HG03520 (cell line): Measurements from ENCODE around the gene OR6S1.
"Not testable (repeated sequence)": the region's sequence is repeated elsewhere in the genome, so short reads cannot be mapped to it uniquely, and the experiment has no call there.

Experiments used
- ATAC-seq: cut with Tn5 transposase; IDR thresholded peaks from one replicate; pipeline ENCODE4 v1.9.1; 2021; ENCODE audit warnings: mild to moderate bottlenecking, moderate library complexity; ENCODE audit not compliant: unreplicated experiment

OR6S1 gene

DNA sequence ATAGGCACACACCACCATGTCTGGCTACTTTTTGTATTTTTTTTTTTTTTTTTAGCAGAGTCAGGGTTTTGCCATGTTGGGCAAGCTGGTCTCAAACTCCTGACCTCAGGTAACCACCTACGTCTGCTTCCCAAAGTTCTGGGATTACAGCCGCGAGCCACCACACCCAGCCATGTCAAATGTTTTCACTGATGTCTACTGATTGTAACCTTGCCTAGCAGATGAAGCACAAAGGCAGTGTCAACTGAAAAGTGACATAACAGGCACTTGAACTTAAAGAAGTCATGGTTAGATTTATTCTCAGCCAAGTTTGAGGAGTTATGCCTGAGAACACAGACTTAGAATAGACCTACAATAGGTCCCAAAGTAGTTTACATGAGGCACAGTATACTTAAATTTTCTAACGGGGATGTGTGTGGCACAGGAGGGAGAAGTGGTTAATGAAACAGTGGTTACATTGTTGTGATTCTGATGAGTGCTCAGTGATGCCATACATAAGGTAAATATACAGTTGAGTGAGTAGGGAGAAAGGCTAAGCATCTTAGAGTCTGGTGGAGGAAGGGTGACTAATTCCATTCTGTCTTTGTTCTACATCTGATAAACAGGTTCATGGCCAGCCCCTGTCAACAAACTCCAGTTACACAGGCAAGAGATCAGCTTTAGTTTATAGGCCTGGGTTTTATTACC lies 30.2 kb upstream of the OR6S1 start:
- ATAC-seq, result no peak

DNA sequence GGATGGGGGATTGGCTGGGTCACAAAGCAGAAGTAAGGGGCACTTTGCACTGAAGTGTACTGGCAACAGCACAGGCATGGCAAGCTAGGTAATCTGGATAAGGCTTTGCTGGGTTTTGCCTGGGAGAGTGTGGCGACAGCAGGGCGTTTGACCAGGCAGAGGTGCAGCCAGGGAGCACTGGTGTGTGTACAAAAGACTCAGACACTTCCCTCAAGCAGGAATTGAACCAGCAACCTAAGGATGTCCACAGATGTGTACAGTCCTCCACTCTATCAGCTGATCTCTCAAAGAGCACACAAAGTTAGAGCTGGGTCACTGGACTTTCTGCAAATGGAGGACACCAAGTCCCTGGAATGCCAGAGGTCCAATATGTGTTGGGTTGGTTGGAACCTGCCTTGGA lies 27.5 kb upstream of the OR6S1 start:
- no peak for ATAC-seq

DNA sequence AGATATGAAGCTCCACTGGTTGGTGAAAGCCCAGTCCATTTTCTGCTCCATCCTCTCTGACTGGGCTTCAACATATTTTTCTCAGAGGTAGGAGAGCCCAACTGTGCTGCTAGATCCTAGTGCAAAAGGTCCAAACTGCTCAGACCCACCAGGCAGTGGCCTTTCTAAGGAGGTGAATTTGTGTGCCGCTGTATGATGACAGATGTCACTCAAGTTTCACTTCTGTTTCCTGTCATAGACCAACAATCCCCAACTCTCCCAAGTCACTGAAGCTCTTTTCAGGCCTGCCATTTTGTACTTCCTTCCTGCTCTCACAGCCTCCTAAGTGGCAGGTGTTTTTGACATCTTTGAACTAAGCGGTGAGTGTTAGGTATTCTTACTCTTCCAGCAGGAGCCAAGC lies 26.5 kb upstream of the OR6S1 start:
- peak; percentile 78 for ATAC-seq

DNA sequence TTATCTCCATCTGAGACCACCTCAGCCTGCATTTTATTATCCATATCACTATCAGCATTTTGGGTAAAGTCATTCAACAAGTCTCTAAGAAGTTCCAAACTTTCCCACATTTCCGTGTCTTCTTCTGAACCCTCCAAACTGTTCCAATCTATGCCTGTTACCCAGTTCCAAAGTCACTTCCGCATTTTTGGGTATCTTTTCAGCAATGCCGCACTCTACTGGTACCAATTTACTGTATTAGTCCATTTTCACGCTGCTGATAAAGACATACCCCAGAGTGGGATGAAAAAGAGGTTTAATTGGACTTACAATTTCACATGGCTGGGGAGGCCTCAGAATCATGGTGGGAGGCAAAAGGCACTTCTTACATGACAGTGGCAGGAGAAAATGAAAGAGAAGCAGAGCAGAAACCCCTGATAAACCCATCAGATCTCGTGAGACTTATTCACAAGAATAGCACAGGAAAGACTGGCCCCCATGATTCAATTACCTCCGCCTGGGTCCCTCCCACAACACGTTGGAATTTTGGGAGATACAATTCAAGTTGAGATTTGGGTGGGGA lies 25.0 kb upstream of the OR6S1 start:
- not testable (repeated sequence) for ATAC-seq

DNA sequence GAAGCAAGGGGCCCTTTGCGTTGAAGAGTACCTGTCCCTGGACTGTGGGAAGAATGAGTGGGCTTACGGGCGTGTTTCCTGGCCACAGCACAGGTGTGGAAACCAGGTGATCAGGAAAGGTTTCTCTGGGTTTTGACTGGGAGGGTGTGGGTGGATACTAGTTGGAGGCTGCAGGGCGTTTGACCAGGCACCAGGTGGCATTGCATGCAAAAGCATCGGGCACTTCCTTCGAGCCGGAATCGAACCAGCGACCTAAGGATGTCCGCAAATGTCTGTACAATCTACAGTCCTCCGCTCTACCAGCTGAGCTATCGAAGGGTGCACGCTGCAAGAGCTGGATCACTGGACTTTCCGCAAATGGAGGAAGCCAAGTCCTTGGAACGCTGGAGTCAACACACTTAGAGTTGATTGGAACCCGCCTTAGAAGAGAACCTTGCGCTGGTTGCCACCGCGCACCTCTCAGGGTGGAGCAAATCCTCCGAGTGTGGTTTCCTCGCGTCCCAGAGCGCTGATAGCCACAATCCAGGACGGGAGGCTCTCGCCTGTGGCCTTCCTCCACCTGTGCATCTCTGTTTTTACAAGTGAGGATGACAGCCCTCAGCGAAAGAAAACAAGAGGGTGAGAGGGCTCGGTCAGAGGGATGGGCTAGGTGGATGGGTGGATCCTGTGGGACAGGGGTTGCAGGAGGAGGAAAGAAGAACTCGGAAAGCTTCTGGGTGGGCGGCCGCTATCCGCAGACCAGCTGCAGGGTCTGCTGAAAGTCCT lies 21.7 kb upstream of the OR6S1 start:
- peak; percentile 32 for ATAC-seq

DNA sequence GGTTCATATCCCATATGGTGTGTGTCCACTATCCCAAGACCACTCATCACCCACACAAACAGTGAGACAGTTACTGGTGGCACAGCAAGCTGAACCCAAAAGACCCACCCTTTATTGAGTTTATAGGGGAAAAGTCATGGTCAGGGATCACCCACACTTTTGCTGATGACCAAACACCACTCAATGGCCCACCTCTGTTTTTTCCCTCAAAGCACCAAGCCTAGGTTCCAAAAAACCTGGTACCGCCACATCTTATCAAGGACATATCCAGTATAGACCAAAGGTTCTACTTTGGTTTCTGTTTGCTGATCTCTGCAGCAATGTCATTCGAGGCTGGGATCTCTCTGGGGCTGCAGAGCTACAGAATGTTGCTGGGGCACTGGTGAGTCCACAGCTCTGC lies 19.7 kb upstream of the OR6S1 start:
- no peak for ATAC-seq

DNA sequence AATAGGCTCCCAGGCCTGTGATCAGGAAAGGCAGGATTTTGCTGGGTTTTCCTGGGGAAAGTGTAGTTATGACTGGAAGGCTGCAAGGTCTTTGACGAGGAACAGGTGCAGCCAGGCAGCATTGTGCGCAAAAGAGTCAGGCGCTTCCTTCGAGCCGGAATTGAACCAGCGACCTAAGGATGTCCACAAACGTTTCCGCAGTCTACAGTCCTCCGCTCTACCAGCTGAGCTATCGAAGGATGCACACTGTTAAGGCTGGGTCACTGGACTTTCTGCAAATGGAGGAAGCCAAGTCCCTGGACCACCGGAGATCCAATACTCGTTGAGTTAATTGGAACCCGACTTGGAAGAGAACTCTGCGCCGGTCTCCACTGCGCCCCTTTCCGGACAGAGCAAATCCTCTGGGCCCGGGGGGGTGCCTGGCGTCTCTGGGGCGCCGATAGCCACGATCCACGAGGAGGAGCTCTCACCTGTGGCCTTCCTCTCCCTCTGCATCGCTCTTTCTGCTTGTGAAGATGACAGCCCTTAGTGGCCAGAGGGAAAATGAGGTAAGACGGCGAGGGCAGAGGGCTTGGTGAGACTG lies 18.4 kb upstream of the OR6S1 start:
- ATAC-seq, result no peak

DNA sequence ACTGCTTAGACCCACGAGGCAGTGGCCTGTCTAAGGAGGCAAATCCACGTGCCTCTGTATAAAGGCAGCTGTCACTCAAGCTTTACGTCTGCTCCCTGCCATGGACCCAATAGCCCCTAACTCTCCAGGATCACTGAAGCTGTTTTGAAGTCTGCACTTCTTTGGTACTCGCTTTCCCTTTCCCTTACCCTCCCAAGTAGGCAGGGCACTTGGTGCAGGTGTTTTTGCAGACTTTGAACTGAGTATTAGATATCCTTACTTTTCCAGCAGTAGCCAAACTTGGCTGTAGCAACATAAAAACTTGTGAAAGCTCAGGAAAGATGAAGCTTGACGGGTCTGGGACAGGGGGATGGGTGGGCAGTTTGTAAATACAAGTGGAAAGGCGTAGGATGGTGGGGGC lies 17.8 kb upstream of the OR6S1 start:
- ATAC-seq, result no peak

DNA sequence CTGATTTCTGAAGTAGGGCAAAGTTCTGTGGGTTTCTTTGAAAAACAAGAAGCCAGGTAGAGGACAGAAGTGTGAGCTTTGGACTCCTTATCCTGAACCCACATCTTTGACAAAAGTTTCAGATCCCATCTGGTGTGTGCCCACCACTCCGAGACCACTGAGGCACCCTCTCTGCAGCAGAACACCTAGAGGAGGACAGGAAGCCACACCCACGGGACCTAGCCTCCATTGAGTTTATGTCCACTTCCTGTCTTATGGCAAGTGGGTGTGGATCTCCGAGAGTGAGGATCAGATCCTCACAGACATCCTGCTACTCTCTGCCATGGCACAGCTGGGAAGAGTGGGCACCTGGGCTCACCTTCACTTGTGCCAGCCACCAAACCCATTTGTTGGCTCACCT lies 16.8 kb upstream of the OR6S1 start:
- ATAC-seq, result no peak

DNA sequence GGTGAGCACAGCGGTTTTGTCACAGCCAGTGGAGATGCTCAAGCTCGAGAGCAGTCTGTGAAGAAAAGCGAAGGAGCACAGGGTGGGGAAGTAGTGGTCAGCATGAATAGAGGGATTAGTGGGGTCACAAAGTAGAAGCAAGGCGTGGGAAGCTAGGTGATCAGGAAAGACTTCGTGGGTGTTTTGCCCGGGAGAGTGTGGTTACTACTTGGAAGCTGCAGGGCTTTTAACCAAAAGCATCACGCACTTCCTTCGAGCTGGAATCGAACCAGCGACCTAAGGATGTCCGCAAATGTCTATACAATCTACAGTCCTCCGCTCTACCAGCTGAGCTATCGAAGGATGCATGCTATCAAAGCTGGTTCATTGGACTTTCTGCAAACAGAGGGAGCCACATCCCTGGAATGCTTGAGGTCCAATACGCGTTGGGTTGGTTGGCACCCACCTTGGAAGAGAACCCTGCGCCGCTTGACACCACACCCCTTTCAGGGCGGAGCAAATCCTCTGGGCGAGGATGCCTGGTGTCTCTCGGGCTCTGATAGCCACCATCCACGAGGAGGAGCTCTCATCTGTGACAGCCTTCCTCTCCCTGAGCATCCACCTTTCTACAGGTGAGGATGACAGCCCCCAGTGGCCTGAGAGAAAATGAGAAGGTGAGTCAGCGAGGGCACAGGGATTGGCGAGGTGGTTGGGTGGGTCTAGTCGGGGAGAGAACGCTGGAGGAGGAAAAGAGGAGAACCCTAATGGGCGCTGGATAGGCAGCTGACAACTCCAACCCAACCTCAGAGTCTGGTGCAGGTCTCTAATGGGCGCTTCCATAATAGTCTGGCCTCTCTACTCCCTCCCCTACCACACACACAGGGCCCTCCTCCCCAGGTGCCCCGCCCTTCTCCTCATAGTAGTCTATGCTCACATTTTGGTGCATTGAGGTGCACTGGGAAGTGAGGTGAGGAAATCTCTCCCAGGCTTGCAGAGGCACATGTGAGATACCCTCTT lies 16.0 kb upstream of the OR6S1 start:
- ATAC-seq, result no peak

DNA sequence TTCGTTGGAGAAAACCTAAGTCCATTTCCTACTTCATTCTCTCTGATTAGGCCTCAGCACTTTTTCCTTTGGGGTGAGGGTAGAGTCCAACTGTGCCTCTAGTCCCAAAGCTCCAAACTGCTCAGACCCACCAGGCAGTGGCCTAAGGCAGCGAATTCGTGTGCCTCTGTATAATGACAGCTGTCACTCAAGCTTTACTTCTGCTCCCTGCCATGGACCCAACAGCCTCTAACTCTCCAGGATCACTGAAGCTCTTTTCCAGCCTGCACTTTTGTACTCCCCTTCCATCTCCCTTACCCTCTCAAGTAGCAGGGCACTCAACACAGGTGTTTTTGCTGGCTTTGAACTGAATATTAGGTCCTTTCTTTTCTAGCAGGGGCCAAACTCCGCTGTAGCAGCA lies 14.8 kb upstream of the OR6S1 start:
- ATAC-seq, result no peak

DNA sequence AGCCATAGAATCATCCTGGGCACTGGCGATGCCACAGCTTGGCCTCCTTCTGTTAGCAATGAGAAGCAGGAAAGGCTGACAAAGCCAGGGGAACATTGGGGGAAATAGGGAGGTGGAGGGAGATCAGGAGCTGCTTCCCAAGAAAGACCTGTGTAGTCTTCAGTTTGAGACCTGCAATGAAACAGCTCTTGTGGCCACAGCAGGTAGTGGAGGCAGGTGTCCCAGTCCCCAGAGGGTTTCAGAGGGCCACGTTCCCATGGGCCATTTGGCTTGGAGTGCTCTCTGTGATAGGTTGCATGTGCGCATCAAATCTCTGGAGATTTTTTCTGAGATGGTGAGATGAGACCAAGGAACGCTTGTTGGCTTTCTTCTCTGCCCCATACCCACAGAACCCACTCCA lies 14.4 kb upstream of the OR6S1 start:
- ATAC-seq, result no peak

DNA sequence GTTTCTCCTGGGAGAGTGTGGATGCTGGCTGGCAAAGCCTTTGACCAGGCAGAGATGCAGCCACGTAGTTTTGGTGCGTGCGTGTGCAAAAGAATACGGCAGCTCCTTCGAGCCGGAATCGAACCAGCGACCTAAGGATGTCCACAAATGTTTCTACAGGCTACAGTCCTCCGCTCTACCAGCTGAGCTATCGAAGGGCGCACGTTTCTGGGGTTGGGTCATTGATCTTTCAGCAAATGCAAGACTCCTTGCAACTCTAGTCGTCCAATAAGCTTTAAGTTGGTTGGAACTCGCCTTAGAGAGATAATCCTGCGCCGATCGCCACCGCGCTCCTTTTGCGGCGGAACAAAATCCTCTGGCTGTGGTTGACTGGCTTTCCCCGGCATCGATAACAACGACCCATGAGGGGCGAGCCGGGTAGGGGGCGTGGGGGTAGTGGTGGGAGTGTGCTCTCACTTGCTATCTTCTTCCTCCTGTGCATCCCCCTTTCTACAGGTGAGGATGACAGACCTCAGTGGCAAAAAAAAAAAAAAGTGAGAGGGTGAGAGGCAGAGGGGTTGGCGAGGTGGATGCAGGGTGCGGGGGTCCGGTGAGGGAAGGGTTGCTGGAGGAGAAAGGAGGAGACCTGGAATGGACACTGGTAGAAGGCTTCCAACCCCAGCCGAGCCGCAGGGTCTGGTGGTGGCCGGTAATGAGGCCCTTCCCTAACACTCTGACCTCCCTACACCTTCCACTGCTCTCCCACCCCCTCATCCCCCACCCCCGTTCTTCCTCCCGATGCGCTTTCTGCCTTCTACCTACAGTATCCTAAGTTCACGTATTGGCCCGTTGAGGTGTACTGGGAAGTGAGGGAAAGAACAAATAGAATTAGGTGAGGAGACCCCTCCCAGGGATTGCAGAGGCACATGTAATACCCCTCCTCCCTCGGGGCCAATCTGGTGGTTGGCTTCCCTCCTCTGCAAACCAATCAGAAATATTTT lies 11.8 kb upstream of the OR6S1 start:
- ATAC-seq, result no peak

DNA sequence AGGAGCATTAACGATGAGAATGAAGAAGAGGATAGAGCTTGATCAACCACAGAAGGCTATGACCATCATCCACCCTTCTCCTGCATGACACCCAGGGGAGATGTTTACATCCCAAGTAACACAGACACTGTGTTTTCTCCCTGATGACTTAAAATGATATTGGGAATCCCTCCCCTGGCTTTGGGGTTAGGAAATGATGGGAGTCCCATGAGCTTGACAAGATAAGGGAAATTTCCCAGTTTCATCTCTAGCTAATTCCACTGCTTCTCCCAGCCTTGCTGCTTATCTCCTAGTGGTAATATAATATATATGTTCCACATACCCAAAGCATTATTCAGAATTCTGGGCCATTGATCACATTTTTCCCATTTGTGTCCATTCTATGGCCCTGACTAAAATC lies 4.0 kb upstream of the OR6S1 start:
- no peak for ATAC-seq

DNA sequence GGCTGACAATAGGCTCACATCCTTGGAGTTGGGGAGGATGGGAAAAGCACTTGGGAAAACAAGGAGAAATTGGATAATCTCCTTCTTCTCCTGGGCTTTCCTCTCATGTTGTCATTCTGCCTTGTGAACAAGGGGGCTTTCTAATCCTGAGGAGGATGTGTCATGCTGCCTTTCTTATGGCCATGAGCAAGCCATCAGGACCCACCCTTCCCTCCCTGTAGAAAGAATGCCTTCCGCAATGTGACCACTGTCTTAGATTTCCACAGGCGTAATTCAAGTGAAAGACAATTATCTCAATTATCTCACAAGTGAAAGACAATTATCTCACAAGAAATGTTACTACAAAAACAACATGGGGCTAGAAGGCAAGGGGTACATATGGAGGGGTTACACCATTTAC lies 3.0 kb upstream of the OR6S1 start:
- no peak for ATAC-seq

DNA sequence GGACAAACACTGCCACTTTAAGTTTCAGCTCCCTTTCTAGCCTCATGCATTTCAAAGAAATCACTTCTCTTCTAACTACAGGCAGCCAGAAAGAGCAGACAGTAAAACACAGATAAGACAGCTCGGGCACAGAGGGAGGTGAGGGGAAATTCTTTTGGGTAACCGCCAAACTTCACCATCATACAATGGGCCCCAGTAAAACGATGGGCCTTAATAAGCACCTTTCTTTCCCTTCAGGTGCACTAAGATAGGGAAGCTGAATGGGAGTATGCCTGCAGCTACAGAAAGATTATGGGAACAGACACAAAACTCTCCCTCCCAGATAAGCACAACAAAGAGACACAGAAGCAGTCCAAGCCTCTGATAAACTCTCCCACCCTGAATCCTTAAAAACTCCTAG lies 1.3 kb upstream of the OR6S1 start:
- ATAC-seq, result not testable (repeated sequence)

DNA sequence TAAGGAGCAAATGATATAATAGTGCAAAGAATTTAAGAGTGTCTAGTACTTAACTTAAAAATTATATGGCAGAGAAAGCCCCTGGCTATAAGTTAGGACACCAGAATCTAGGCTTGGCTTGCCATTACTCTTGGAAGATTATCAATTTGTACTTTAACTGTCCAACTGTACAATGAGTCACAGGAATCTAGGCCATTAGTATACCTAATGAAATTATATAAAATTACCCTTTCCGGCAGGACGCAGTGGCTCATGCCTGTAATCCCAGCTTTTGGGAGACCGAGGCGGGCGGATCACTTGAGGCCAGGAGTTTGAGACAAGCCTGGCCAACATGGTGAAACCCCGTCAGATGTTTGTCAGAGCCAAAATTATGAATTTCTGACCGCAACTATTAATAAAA lies 691 bp upstream of the OR6S1 start:
- no peak for ATAC-seq

DNA sequence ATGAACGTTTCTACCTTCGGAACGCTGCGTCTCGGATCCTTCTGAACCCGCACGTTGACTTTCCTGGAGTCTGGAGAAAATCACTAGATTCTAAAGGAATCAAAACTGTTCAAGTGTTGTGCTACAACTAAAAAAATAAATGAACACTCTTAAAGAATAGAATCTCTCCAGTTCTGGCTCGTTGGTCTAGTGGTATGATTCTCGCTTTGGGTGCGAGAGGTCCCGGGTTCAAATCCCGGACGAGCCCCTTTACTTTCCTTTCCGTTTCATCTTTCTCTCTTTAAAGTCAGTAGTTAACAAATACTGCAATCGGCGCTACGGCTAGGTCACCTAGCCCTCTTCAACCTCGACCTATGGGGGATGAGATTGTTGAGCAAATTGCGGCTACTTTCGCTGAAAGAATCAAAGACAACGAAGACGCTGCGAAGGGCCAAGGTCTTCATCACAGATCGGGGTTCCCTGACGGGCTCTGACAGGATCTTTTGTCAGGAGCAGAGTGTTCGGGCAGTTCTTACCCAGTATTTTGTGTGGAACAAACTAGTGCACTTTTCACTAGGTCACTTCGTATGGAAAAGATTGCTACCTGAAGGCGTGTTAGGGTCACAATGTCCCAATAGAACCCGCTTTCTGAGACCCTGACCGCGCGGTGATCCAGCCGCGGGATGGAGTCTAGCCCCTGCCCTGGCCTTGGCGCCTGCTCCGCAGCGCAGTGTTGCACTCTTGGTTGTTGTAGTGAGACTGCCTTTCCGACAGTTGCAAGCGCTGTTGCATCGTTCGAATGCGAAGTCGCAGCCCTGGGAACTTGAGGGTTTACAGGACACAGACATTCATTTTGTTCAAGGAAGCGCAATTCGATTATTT lies 8.4 kb downstream of the OR6S1 start:
- no peak for ATAC-seq

DNA sequence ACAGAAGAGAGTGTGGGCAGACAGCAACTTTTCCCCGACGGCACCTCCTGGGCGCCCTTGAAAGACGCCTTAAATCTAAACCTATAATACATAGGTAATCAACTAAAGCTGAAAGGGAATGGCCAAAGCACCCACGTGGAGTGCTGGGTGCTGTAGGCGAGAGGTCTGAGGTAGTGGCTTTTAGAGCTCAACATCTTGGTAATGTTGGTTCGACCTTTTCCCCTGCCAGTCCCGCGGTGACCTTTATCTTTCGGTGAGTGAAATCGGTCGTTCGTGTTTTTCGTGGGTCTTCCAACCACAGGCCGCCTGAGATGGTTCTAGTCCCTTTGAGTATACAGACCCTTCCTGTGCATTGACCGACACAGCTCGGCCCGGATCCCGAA lies 9.1 kb downstream of the OR6S1 start:
- ATAC-seq, result no peak
